IMR-90 (cell line): ENCODE results near the gene SYT11.
"Not testable (repeated sequence)": the region's sequence is repeated elsewhere in the genome, so short reads cannot be mapped to it uniquely, and the experiment has no call there.

Source experiments
- CEBPB ChIP-seq: IDR thresholded peaks from 2 replicates; pipeline ENCODE4 v1.6.1; 2012; ENCODE audit warnings: low read depth, low read length, improper control_type of control experiment
- ELK1 ChIP-seq: fragments of 150-350 bp; IDR thresholded peaks from 2 replicates; pipeline ENCODE4 v1.6.1; 2016; ENCODE audit warnings: low read depth, mild to moderate bottlenecking, low read length, moderate library complexity, borderline replicate concordance
- MAZ ChIP-seq: IDR thresholded peaks from 2 replicates; pipeline ENCODE4 v1.6.1; 2012; ENCODE audit warnings: low read depth, mild to moderate bottlenecking, low read length, improper control_type of control experiment, moderate library complexity, borderline replicate concordance
- MXI1 ChIP-seq: IDR thresholded peaks from 2 replicates; pipeline ENCODE4 v1.6.1; 2012; ENCODE audit warnings: low read depth, mild to moderate bottlenecking, low read length, moderate library complexity, borderline replicate concordance
- POLR2A ChIP-seq: IDR thresholded peaks from 2 replicates; pipeline ENCODE4 v1.6.1; 2012; ENCODE audit warnings: mild to moderate bottlenecking, low read depth, low read length
- RFX5 ChIP-seq: IDR thresholded peaks from 2 replicates; pipeline ENCODE4 v1.8.0; 2012; ENCODE audit warnings: low read depth, mild to moderate bottlenecking, low read length, moderate library complexity
- SMC3 ChIP-seq: fragments of 150-350 bp; IDR thresholded peaks from 2 replicates; pipeline ENCODE4 v1.6.1; 2016; ENCODE audit warnings: low read depth, mild to moderate bottlenecking, antibody characterized with exemption, low read length, moderate library complexity
- TF ChIP-seq, protein P1 (sequence below): conservative IDR thresholded peaks from 2 replicates; pipeline ENCODE4 v1.5.1; 2012; ENCODE audit warnings: mild to moderate bottlenecking, low read depth, low read length, improper control_type of control experiment
- TF ChIP-seq, protein P2 (sequence below): fragments of 150-350 bp; IDR thresholded peaks from 2 replicates; pipeline ENCODE4 v1.6.1; 2017; ENCODE audit warnings: mild to moderate bottlenecking, antibody characterized with exemption, low read length, low read depth

- not testable (repeated sequence) for TF ChIP-seq POLR2A, ELK1, RFX5, SMC3, MAZ, MXI1, CEBPB
- TF ChIP-seq, protein P1, sequence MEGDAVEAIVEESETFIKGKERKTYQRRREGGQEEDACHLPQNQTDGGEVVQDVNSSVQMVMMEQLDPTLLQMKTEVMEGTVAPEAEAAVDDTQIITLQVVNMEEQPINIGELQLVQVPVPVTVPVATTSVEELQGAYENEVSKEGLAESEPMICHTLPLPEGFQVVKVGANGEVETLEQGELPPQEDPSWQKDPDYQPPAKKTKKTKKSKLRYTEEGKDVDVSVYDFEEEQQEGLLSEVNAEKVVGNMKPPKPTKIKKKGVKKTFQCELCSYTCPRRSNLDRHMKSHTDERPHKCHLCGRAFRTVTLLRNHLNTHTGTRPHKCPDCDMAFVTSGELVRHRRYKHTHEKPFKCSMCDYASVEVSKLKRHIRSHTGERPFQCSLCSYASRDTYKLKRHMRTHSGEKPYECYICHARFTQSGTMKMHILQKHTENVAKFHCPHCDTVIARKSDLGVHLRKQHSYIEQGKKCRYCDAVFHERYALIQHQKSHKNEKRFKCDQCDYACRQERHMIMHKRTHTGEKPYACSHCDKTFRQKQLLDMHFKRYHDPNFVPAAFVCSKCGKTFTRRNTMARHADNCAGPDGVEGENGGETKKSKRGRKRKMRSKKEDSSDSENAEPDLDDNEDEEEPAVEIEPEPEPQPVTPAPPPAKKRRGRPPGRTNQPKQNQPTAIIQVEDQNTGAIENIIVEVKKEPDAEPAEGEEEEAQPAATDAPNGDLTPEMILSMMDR = not testable (repeated sequence)
- TF ChIP-seq, protein P2, sequence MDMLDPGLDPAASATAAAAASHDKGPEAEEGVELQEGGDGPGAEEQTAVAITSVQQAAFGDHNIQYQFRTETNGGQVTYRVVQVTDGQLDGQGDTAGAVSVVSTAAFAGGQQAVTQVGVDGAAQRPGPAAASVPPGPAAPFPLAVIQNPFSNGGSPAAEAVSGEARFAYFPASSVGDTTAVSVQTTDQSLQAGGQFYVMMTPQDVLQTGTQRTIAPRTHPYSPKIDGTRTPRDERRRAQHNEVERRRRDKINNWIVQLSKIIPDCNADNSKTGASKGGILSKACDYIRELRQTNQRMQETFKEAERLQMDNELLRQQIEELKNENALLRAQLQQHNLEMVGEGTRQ = not testable (repeated sequence)
These were observed 37.1 kb downstream of the SYT11 start for GRCh38 chr1:155896476-155896875.
